Glutamatergic neuron (in vitro differentiated cells): ENCODE data around the gene GAPDH. TPM values are rescaled to one million over a fixed set of nuclear protein-coding genes. Genes with fewer than 3 reads are reported as not detected.
"Not testable (repeated sequence)": the region's sequence is repeated elsewhere in the genome, so short reads cannot be mapped to it uniquely, and the experiment has no call there.

Experiments used
- DNase-seq: peaks from one replicate; pipeline ENCODE4 v3.0.0; 2022
- H3K27ac Mint-ChIP-seq: one replicate; pipeline ENCODE4 v1.8.0; 2020; ENCODE audit warnings: mild to moderate bottlenecking, mixed read lengths, inconsistent platforms; ENCODE audit not compliant: unreplicated experiment
- H3K27me3 Mint-ChIP-seq: one replicate; pipeline ENCODE4 v1.8.0; 2020; ENCODE audit warnings: mild to moderate bottlenecking, moderate library complexity, mixed read lengths, inconsistent platforms; ENCODE audit not compliant: unreplicated experiment
- H3K36me3 Mint-ChIP-seq: one replicate; pipeline ENCODE4 v1.8.0; 2020; ENCODE audit warnings: mild to moderate bottlenecking, mixed read lengths, inconsistent platforms; ENCODE audit not compliant: unreplicated experiment
- H3K4me1 Mint-ChIP-seq: one replicate; pipeline ENCODE4 v1.8.0; 2020; ENCODE audit warnings: mild to moderate bottlenecking, low read depth, mixed read lengths, inconsistent platforms; ENCODE audit not compliant: unreplicated experiment
- H3K4me3 Mint-ChIP-seq: one replicate; pipeline ENCODE4 v1.8.0; 2020; ENCODE audit warnings: mild to moderate bottlenecking, mixed read lengths, inconsistent platforms; ENCODE audit not compliant: unreplicated experiment
- H3K9me3 Mint-ChIP-seq: one replicate; pipeline ENCODE4 v1.8.0; 2020; ENCODE audit warnings: mild to moderate bottlenecking, moderate library complexity, mixed read lengths, inconsistent platforms; ENCODE audit not compliant: unreplicated experiment
- CTCF ChIP-seq: fragments of 200-600 bp; sonication (generic); IDR thresholded peaks from one replicate; pipeline ENCODE4 v1.5.0; 2021; ENCODE audit not compliant: partially characterized antibody, unreplicated experiment
- total RNA-seq: library from RNA; stranded (reverse); fragmentation: NEBNext Ultra II Directional; extraction: Animal tissue kit (Norgen Biotek cat#: 25700); gene quantifications from one replicate; pipeline ENCODE4 v1.2.1, GENCODE V29; 2021; ENCODE audit not compliant: unreplicated experiment

GAPDH gene
- total RNA-seq, 1 donor from 2014 or later, result 2,124 TPM

- H3K4me3 Mint-ChIP-seq, result peak overlapping the region; percentile 25
- peaks cover 18% of the 10 kb centered on the region for H3K4me1 Mint-ChIP-seq
- H3K27ac Mint-ChIP-seq, result peak overlapping the region; percentile 28
- TF ChIP-seq CTCF, result no peak
- H3K27me3 Mint-ChIP-seq, result peaks cover 14% of the 10 kb centered on the region
- DNase-seq, result no peak
- H3K36me3 Mint-ChIP-seq, result peaks cover 3% of the 10 kb centered on the region
- peaks cover 34% of the 10 kb centered on the region for H3K9me3 Mint-ChIP-seq
Measured at GRCh38 chr12:6536894-6537579, 2.7 kb downstream of the GAPDH start.

DNA sequence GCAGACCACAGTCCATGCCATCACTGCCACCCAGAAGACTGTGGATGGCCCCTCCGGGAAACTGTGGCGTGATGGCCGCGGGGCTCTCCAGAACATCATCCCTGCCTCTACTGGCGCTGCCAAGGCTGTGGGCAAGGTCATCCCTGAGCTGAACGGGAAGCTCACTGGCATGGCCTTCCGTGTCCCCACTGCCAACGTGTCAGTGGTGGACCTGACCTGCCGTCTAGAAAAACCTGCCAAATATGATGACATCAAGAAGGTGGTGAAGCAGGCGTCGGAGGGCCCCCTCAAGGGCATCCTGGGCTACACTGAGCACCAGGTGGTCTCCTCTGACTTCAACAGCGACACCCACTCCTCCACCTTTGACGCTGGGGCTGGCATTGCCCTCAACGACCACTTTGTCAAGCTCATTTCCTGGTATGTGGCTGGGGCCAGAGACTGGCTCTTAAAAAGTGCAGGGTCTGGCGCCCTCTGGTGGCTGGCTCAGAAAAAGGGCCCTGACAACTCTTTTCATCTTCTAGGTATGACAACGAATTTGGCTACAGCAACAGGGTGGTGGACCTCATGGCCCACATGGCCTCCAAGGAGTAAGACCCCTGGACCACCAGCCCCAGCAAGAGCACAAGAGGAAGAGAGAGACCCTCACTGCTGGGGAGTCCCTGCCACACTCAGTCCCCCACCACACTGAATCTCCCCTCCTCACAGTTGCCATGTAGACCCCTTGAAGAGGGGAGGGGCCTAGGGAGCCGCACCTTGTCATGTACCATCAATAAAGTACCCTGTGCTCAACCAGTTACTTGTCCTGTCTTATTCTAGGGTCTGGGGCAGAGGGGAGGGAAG lies 3.5 kb downstream of the GAPDH start:
- Mint-ChIP-seq H3K4me3 (peak overlapping the region; percentile 45), H3K27ac (peak overlapping the region; percentile 86), H3K9me3 (peaks cover 28% of the 10 kb centered on the region), H3K4me1 (peaks cover 11% of the 10 kb centered on the region)
- peak; percentile 87 for DNase-seq
- peak; percentile 94 for TF ChIP-seq CTCF
- H3K36me3 Mint-ChIP-seq, H3K27me3 Mint-ChIP-seq: not testable (repeated sequence)

GRCh38 chr12:6538420-6539313 lies 4.3 kb downstream of the GAPDH start:
- peak overlapping the region; percentile 42 for H3K4me3 Mint-ChIP-seq
- H3K9me3 Mint-ChIP-seq, result peaks cover 26% of the 10 kb centered on the region
- no peak for DNase-seq
- peak overlapping the region; percentile 86 for H3K27ac Mint-ChIP-seq
- peaks cover 3% of the 10 kb centered on the region for H3K36me3 Mint-ChIP-seq
- peaks cover 8% of the 10 kb centered on the region for H3K27me3 Mint-ChIP-seq
- peaks cover 11% of the 10 kb centered on the region for H3K4me1 Mint-ChIP-seq
- no peak for TF ChIP-seq CTCF

DNA sequence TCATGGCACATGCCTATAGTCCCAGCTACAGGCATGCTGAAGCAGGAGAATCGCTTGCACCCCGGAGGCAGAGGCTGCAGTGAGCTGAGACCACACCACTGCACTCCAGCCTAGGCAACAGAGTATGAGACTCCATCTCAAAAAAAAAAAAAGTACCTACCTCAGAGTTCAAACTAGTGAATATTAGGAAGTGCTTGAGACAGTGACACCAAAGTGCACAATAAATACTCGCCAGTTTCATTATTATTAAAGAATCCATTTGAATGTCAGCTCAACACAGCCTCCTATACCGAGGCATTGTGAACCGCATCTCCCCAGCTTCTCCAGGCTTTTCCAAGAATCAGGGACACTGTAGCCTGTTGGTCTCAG lies 5.0 kb downstream of the GAPDH start:
- Mint-ChIP-seq H3K4me1 (peaks cover 11% of the 10 kb centered on the region), H3K27ac (no peak overlapping the region), H3K4me3 (no peak overlapping the region), H3K36me3 (peaks cover 3% of the 10 kb centered on the region), H3K27me3 (peaks cover 5% of the 10 kb centered on the region), H3K9me3 (peaks cover 23% of the 10 kb centered on the region)
- TF ChIP-seq CTCF, result no peak
- no peak for DNase-seq
